AG09309 (cell line): ENCODE results near the gene GDI1.

Source experiments
- DNase-seq: peaks from one replicate; pipeline ENCODE4 v3.0.0-alpha.2; 2010; ENCODE audit warnings: low read depth
- H3K4me3 ChIP-seq: 2 replicates; pipeline ENCODE4 v1.5.1; 2011; ENCODE audit warnings: mild to moderate bottlenecking, low read depth, low read length, moderate library complexity; ENCODE audit not compliant: control insufficient read depth
- CTCF ChIP-seq: IDR thresholded peaks from 2 replicates; pipeline ENCODE4 v1.5.1; 2011; ENCODE audit warnings: mild to moderate bottlenecking, low read depth, low read length, inconsistent platforms; ENCODE audit not compliant: insufficient read depth, control insufficient read depth; ENCODE audit errors: missing control alignments

The GDI1 gene

GRCh38 chrX:154432210-154432609 lies 4.7 kb upstream of the GDI1 start:
- TF ChIP-seq CTCF = no peak
- no peak for DNase-seq
- no peak overlapping the region for H3K4me3 ChIP-seq

- no peak overlapping the region for H3K4me3 ChIP-seq
- DNase-seq = no peak
- TF ChIP-seq CTCF = no peak
Measured at GRCh38 chrX:154433605-154434004, 3.3 kb upstream of the GDI1 start.

- DNase-seq = no peak
- H3K4me3 ChIP-seq = no peak overlapping the region
- no peak for TF ChIP-seq CTCF
Measured at GRCh38 chrX:154434394-154435168, 2.4 kb upstream of the GDI1 start.

GRCh38 chrX:154435171-154435733 lies 1.7 kb upstream of the GDI1 start:
- DNase-seq = no peak
- TF ChIP-seq CTCF = no peak
- H3K4me3 ChIP-seq = no peak overlapping the region

- no peak for DNase-seq
- peak overlapping the region; percentile 79 for H3K4me3 ChIP-seq
- TF ChIP-seq CTCF = no peak
Measured at GRCh38 chrX:154436374-154436982, 476 bp upstream of the GDI1 start.

GRCh38 chrX:154437971-154438893 lies 1.3 kb downstream of the GDI1 start:
- TF ChIP-seq CTCF = no peak
- H3K4me3 ChIP-seq = peak overlapping the region; percentile 79
- DNase-seq = no peak
